HepG2 (cell line): ENCODE data around the gene FIS1. TPM values are rescaled to one million over a fixed set of nuclear protein-coding genes. Genes with fewer than 3 reads are reported as not detected.
"Not testable (repeated sequence)": the region's sequence is repeated elsewhere in the genome, so short reads cannot be mapped to it uniquely, and the experiment has no call there.

ENCODE experiments used
- ATAC-seq: fragments of 200-7000 bp; cut with Tn5 transposase; 3 replicates; pipeline ENCODE4 v1.9.1; 2020; ENCODE audit warnings: mild to moderate bottlenecking, moderate library complexity
- BruUV-seq: library from RNA; stranded (reverse); fragments of 400-500 nt; replicated peaks from 2 replicates; lab custom pipeline; 2021; lab: Mats Ljungman, UMichigan
- CTCF ChIA-PET: fragments of 300-600 bp; formaldehyde crosslinking; extraction: SDS; loops from one replicate; lab custom pipeline; 2021; ENCODE audit warnings: low total read pairs, inconsistent platforms, low intra/inter-chr PET ratio; lab: Yijun Ruan, JAX
- POLR2A ChIA-PET: fragments of 350-600 bp; sonication (Branson Sonifier 250); formaldehyde crosslinking; loops from one replicate; lab custom pipeline; 2020; ENCODE audit warnings: antibody characterized with exemption, inconsistent platforms; lab: Yijun Ruan, JAX
- DNase-seq: peaks from one replicate; pipeline ENCODE4 v3.0.0-alpha.2; 2015; ENCODE audit warnings: low spot score
- FAIRE-seq: peaks from 3 replicates; lab custom pipeline; 2011; peaks lifted over from hg19 to GRCh38; lab: Jason Lieb, UNC
- H2AFZ ChIP-seq: one replicate; pipeline ENCODE4 v1.6.1; 2011; ENCODE audit warnings: low read length, inconsistent platforms
- H3K27ac ChIP-seq: fragments of 300-600 bp; 3 replicates; pipeline ENCODE4 v1.8.0; 2011; ENCODE audit warnings: mixed run types, mild to moderate bottlenecking, mixed read lengths, low read length, inconsistent platforms; ENCODE audit not compliant: insufficient read depth; ENCODE audit errors: extremely low read length
- H3K27me3 ChIP-seq, 2 experiments: fragments of 200-600 bp in 1 of 2; 2 replicates in 1 of 2; 3 replicates in 1 of 2; pipeline versions ENCODE4 v1.6.0 to v1.8.0; 2011; ENCODE audit warnings: low read length in 2 of 2, mild to moderate bottlenecking in 2 of 2, moderate library complexity in 2 of 2, inconsistent platforms in 1 of 2; ENCODE audit not compliant: insufficient read depth in 2 of 2, control insufficient read depth in 1 of 2
- H3K36me3 ChIP-seq, 2 experiments: fragments of 200-600 bp in 1 of 2; replicated peaks in 1 of 2; 2 replicates in 1 of 2; 3 replicates in 1 of 2; pipeline versions ENCODE4 v1.5.1 to v1.8.0; 2011; ENCODE audit warnings: low read length in 2 of 2, inconsistent platforms in 1 of 2; ENCODE audit not compliant: insufficient read depth in 2 of 2, control insufficient read depth in 1 of 2
- H3K4me1 ChIP-seq: 2 replicates; pipeline ENCODE4 v1.5.1; 2012; ENCODE audit warnings: low read length, inconsistent platforms; ENCODE audit not compliant: insufficient read depth
- H3K4me2 ChIP-seq: 2 replicates; pipeline ENCODE4 v1.6.0; 2011; ENCODE audit warnings: low read depth, low read length, inconsistent platforms
- H3K4me3 ChIP-seq, 3 experiments: fragments of 200-600 bp in 1 of 3; sonication (generic), shearing (Covaris generic) in 1 of 3; replicated peaks in 1 of 3; 2 replicates each; pipeline ENCODE4 v1.5.1; 2011 to 2016; ENCODE audit warnings: low read length in 3 of 3, inconsistent platforms in 2 of 3, low read depth in 2 of 3, mild to moderate bottlenecking in 2 of 3, control low read depth in 1 of 3, mixed read lengths in 1 of 3; ENCODE audit not compliant: insufficient read depth in 1 of 3
- H3K79me2 ChIP-seq: one replicate; pipeline ENCODE4 v1.6.1; 2011; ENCODE audit warnings: low read length, inconsistent platforms; ENCODE audit not compliant: insufficient read depth
- H3K9ac ChIP-seq: 2 replicates; pipeline ENCODE4 v1.6.0; 2011; ENCODE audit warnings: mild to moderate bottlenecking, low read depth, low read length, inconsistent platforms; ENCODE audit not compliant: insufficient read depth
- H3K9me3 ChIP-seq: 2 replicates; pipeline ENCODE4 v1.5.1; 2012; ENCODE audit warnings: mild to moderate bottlenecking, low read length
- H4K20me1 ChIP-seq: 2 replicates; pipeline ENCODE4 v1.6.0; 2011; ENCODE audit warnings: inconsistent platforms, mild to moderate bottlenecking, low read length, moderate library complexity; ENCODE audit not compliant: insufficient read depth
- HNRNPLL ChIP-seq: fragments of 200-400 bp; formaldehyde crosslinking; IDR thresholded peaks from 2 replicates; pipeline ENCODE4 v1.6.1; 2017; ENCODE audit warnings: mild to moderate bottlenecking, low read depth, low read length; ENCODE audit not compliant: poor library complexity, severe bottlenecking
- POLR2G ChIP-seq: fragments of 200-400 bp; formaldehyde crosslinking; IDR thresholded peaks from 2 replicates; pipeline ENCODE4 v1.6.1; 2018; ENCODE audit warnings: mild to moderate bottlenecking, low read depth, low read length, moderate library complexity
- ZNF619 ChIP-seq: sonication (generic); formaldehyde crosslinking; IDR thresholded peaks from 2 replicates; pipeline ENCODE4 v1.4.0; 2020; ENCODE audit warnings: mild to moderate bottlenecking, missing genetic modification reagents
- WGBS: methylation state at CpG from one replicate; pipeline ENCODE4 v1.1.6; 2017; ENCODE audit warnings: low lambda C conversion rate; 5-methylcytosine and 5-hydroxymethylcytosine counted together
- in situ Hi-C: cut with HindIII; loops from 2 replicates; pipeline ENCODE4 v1.10.0; 2017; ENCODE audit warnings: low pct_unique_long_range_greater_than_20kb; ENCODE audit not compliant: extremely low pct_ligation_motif_present
- intact Hi-C: fragments of 100-400 bp; cut with micrococcal nuclease; formaldehyde crosslinking; loops from one replicate; pipeline ENCODE4 v1.10.0; 2022; ENCODE audit not compliant: unreplicated experiment
- polyA plus RNA-seq, 8 experiments: library from polyadenylated mRNA; depleted of rRNA in 3 of 8; stranded (reverse) in 7 of 8; unstranded in 1 of 8; fragments of >200 nt; fragmentation: Illumina TruSeq in 4 of 8; extraction: Trizol in 4 of 8; gene quantifications; 2 replicates each; pipeline versions ENCODE4 v1.2.1 to v1.2.3, GENCODE V29; 2011 to 2016; ENCODE audit warnings: low read depth in 4 of 8, missing spikeins in 1 of 8, mixed read lengths in 1 of 8; ENCODE audit not compliant: insufficient read depth in 1 of 8
- total RNA-seq, 5 experiments: library from RNA; depleted of rRNA; stranded (reverse); fragments of >200 nt; fragmentation: Illumina TruSeq; extraction: Trizol; gene quantifications; 2 replicates each; pipeline ENCODE4 v1.2.3, GENCODE V29; 2016; ENCODE audit warnings: low read depth in 1 of 5

Gene FIS1
- total and polyA plus RNA-seq, 2 of the 13 experiments (the other 11 are each of a cell fraction or from before 2014, with no cell fraction given) = 97.5 to 101 TPM

GRCh38 chr7:101285171-101285570 is 40.3 kb upstream of the FIS1 start:
- H3K4me3 ChIP-seq = no peak overlapping the region
- CTCF ChIA-PET = no interaction called here
- no peaks in the 10 kb centered on the region for H3K9me3 ChIP-seq
- FAIRE-seq = no peak
- H2AFZ ChIP-seq = no peak overlapping the region
- no peak for ATAC-seq
- WGBS = 58% methylated on average over 9 of the region's 9 CpGs
- no peak overlapping the region for H3K27ac ChIP-seq
- H3K4me1 ChIP-seq = peaks cover 20% of the 10 kb centered on the region
- intact Hi-C loops = no loop called here
- POLR2A ChIA-PET = no interaction called here
- H3K27me3 ChIP-seq = no peaks in the 10 kb centered on the region
- no peak overlapping the region for H3K9ac ChIP-seq
- H4K20me1 ChIP-seq = no peaks in the 10 kb centered on the region
- no TSS peak for BruUV-seq
- no peaks in the 10 kb centered on the region for H3K79me2 ChIP-seq
- TF ChIP-seq ZNF619 (no peak), POLR2G (no peak), HNRNPLL (no peak)
- in situ Hi-C loops = loop anchor here (5.0 to 25.0 kb wide), 2 partner anchors 398 to 1303 kb away; partner anchors contain the start of genes ACHE, SRRT and UFSP1
- no peak for DNase-seq
- no peaks in the 10 kb centered on the region for H3K36me3 ChIP-seq
- H3K4me2 ChIP-seq = no peak overlapping the region

GRCh38 chr7:101280912-101281311 is 36.0 kb upstream of the FIS1 start:
- 50% methylated on average over 8 of the region's 8 CpGs for WGBS
- H3K4me3 ChIP-seq, H3K4me2 ChIP-seq, FAIRE-seq, CTCF ChIA-PET, BruUV-seq, ATAC-seq, H3K36me3 ChIP-seq, H3K27ac ChIP-seq, H3K4me1 ChIP-seq, DNase-seq, H3K9me3 ChIP-seq, intact Hi-C loops, H4K20me1 ChIP-seq, H3K9ac ChIP-seq, H3K79me2 ChIP-seq, H3K27me3 ChIP-seq, H2AFZ ChIP-seq: not testable (repeated sequence)
- in situ Hi-C loops = loop anchor here (25.0 kb wide), 1 partner anchor 394 kb away; the partner anchor contains the start of genes ACHE, SRRT and UFSP1
- POLR2A ChIA-PET = interaction anchor here (0.7 kb wide), 1 partner anchor 29 kb away, joined by 3 read pairs; no protein-coding TSS in a partner anchor
